Measurements from ENCODE around the gene LMCD1.

GRCh38 chr3:8492744-8493511, 8.7 kb upstream of the LMCD1 start:
- TF ChIP-seq EZH2 (IDR thresholded peaks at IDR 0.05) (no peak), POLR2AphosphoS5 (IDR thresholded peaks at IDR 0.05; ENCODE audit: borderline replicate concordance, low read depth, low read length) (no peak)

Measured in SK-N-MC (cell line).